ENCODE measurements around the gene OR10Z1. TPM values are rescaled to one million over a fixed set of nuclear protein-coding genes. Genes with fewer than 3 reads are reported as not detected.

OR10Z1 gene, protein sequence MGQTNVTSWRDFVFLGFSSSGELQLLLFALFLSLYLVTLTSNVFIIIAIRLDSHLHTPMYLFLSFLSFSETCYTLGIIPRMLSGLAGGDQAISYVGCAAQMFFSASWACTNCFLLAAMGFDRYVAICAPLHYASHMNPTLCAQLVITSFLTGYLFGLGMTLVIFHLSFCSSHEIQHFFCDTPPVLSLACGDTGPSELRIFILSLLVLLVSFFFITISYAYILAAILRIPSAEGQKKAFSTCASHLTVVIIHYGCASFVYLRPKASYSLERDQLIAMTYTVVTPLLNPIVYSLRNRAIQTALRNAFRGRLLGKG
- not detected in 2 replicates for total RNA-seq (2014; rRNA removed; shearing (Covaris generic); ENCODE audit: low replicate concordance)

DNA sequence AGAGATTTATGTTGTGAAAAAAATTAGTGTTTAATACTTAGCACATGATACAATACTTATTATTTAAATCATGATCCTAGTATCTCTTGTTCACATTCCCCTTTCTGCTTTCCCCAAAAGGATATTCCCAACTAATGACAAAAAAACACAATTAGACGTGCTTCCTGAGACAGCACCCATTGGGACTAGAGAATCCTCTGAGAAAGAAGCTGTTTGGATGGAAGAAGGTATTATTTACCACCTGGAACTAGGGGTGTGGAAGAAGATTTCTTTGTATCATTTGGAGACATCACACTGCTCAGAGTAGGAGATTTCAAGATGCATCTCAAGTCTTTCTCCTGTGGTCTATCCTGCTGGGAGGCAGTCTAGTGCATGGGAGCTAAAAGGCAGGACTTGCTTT is at the start of gene OR10Z1:
TSS of gene OR10Z1 (plus strand) at position 301 of the 400 bp plus-strand sequence. CDS start 1,171 bp downstream, outside the sequence.
- Histone ChIP-seq H3K9me3 (no peaks in the 10 kb centered on the region), H3K27me3 (no peaks in the 10 kb centered on the region), H3K4me3 (no peak within 1 kb of the TSS), H3K36me3 (no peaks in the 10 kb centered on the region)
- DNase-seq, result no peak

- H3K9me3 ChIP-seq, result no peaks in the 10 kb centered on the region
- H3K4me3 ChIP-seq, result no peak overlapping the region
- no peak for DNase-seq
- H3K27me3 ChIP-seq, result no peaks in the 10 kb centered on the region; the same call in 1 of the 2 replicates
- no peaks in the 10 kb centered on the region for H3K36me3 ChIP-seq
These were observed 45.4 kb upstream of the OR10Z1 start for GRCh38 chr1:158559696-158560095.

DNA sequence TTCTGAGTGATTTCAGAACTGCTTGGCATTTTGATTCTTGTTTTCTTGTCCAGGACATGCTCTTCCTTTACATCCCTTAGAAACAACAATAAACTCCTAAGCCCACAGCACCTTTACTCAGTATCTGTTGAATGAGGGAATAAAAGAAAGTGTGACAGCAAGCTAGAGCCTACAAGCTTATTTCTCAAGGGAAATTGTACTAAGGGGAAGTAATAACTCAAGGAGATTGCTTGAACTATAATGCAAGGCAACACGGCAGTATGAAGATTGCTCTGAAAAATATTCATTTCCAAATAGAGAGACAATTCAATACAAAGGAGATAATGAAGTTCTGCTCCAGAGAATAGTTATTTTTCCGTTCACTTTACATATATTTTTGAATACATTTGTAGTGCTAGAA is 41.2 kb upstream of the OR10Z1 start:
- no peak for DNase-seq
- no peaks in the 10 kb centered on the region; the same call in 1 of the 2 replicates for H3K27me3 ChIP-seq
- H3K9me3 ChIP-seq, result no peaks in the 10 kb centered on the region
- H3K4me3 ChIP-seq, result no peak overlapping the region
- no peaks in the 10 kb centered on the region for H3K36me3 ChIP-seq

DNA sequence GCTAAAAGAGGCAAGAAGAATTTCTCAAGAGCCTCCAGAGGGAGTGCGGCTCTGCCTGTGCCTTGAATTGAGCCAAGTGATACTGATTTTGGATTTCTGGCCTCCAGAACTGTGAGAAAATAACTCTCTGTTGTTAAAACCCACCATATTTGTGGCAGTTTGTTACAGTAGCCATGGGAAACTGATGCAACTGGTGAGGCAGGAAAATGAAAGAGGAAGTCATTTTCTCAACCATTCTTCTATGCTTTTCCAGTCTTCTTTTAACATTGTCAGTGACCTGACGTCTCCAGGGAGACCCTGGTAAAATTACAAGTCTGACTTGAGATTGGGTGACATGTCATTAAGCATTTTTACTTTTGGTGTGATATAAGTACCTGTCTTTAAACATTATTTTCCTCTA is 40.5 kb upstream of the OR10Z1 start:
- DNase-seq, result no peak
- Histone ChIP-seq H3K9me3 (no peaks in the 10 kb centered on the region), H3K27me3 (no peaks in the 10 kb centered on the region; the same call in 1 of the 2 replicates), H3K36me3 (no peaks in the 10 kb centered on the region), H3K4me3 (no peak overlapping the region)

GRCh38 chr1:158570480-158570879 is 34.6 kb upstream of the OR10Z1 start, which contains the start of gene OR6P1:
TSS of gene OR6P1 (minus strand) at chr1:158570580. CDS start at chr1:158563604, 6,976 bp downstream.
- no peak for DNase-seq
- H3K4me3 ChIP-seq, result no peak within 1 kb of the TSS
- H3K36me3 ChIP-seq, result no peaks in the 10 kb centered on the region
- peaks cover 2% of the 10 kb centered on the region for H3K27me3 ChIP-seq
- H3K9me3 ChIP-seq, result no peaks in the 10 kb centered on the region

DNA sequence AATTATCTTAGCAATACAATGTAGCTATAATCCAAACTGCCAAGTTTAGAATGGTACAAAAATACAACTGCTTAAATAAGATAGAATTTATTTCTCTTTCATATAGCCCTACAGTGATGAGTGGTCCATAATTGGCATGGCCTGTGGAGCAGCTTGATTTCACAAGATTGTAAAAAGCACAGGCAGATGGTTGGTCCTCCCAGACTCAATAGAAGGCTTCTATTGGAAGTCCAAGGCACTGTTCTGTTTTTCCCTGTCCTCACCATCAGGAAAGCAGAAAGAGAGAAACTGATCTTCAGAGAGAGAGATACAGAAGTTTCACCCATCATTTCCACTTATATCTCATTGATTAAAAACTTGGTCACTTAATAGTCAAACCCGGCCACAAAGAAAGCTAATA is 32.8 kb upstream of the OR10Z1 start:
- H3K36me3 ChIP-seq, result no peaks in the 10 kb centered on the region
- no peak for DNase-seq
- H3K4me3 ChIP-seq, result no peak overlapping the region
- no peaks in the 10 kb centered on the region for H3K9me3 ChIP-seq
- H3K27me3 ChIP-seq, result peaks cover 5% of the 10 kb centered on the region

DNA sequence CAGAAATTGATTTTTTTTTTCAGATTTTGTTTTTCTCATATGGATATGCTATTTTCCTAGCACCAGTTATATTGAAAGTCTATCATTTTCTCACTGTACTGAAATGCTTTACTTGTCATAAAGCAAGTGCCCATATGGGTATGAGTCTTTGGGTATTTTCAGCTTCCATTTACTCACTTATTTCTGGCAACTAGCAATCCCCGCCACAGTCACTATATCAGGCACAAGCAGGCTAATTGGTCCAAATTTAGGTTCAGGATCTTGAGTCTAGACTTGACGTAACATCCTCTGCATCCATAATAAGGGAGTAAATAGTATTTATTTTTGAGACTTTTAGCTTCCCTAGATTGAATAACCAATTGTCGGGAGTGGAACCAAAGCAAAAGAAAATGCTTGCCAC is 27.5 kb upstream of the OR10Z1 start:
- Histone ChIP-seq H3K9me3 (no peaks in the 10 kb centered on the region), H3K4me3 (no peak overlapping the region), H3K27me3 (peaks cover 3% of the 10 kb centered on the region; the same call in 1 of the 2 replicates), H3K36me3 (no peaks in the 10 kb centered on the region)
- DNase-seq, result no peak

GRCh38 chr1:158579733-158580132 is 25.3 kb upstream of the OR10Z1 start, which contains the start of gene OR10X1:
TSS of gene OR10X1 (minus strand) at chr1:158579899. CDS start at chr1:158579899, 0 bp downstream.
- Histone ChIP-seq H3K27me3 (peaks cover 3% of the 10 kb centered on the region; the same call in 1 of the 2 replicates), H3K36me3 (no peaks in the 10 kb centered on the region), H3K4me3 (no peak within 1 kb of the TSS), H3K9me3 (no peaks in the 10 kb centered on the region)
- DNase-seq, result no peak

- no peak for DNase-seq
- Histone ChIP-seq H3K36me3 (no peaks in the 10 kb centered on the region), H3K27me3 (no peaks in the 10 kb centered on the region), H3K4me3 (no peak overlapping the region), H3K9me3 (no peaks in the 10 kb centered on the region)
These were observed 21.1 kb upstream of the OR10Z1 start for GRCh38 chr1:158583962-158584361.

DNA sequence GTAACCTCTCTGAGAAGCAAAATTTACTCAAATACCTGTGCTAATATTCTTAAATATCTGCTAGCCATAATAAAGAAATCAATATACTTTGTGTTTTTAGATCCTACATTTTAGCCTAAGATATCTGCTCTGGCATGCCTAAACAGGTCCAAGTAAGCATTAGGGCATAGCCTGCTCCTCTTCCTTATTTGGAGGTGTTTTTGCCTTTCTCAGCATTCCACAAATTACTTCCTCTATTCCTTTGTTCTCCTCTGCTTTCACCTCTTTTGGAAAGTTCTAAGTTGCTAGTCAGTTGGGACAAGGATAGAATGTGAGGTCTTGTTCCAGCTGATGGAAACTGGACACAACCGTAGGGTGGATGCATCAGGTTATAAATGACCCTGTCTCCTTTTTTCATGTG is 18.1 kb upstream of the OR10Z1 start:
- Histone ChIP-seq H3K9me3 (no peaks in the 10 kb centered on the region), H3K27me3 (no peaks in the 10 kb centered on the region), H3K36me3 (no peaks in the 10 kb centered on the region), H3K4me3 (no peak overlapping the region)
- no peak for DNase-seq

DNA sequence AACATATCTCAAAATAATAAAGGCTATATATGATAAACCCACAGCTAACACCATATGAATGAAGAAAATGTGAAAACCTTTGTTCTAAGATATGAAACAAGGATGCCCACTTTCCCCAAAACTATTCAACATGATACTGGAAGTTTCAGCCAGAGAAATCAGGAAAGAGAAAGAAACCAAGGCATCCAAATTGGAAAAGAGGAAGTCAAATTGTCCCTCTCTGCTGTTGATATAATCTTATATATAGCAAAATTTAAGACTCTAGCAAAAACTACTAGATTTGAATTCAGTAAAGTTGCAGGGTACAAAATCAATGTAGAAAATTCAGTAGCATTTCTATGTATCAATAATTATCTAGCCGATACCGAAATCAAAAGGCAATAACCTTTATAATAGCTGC is 4.3 kb upstream of the OR10Z1 start:
- Histone ChIP-seq H3K9me3 (no peaks in the 10 kb centered on the region), H3K36me3 (no peaks in the 10 kb centered on the region), H3K4me3 (no peak overlapping the region), H3K27me3 (no peaks in the 10 kb centered on the region)
- no peak for DNase-seq

DNA sequence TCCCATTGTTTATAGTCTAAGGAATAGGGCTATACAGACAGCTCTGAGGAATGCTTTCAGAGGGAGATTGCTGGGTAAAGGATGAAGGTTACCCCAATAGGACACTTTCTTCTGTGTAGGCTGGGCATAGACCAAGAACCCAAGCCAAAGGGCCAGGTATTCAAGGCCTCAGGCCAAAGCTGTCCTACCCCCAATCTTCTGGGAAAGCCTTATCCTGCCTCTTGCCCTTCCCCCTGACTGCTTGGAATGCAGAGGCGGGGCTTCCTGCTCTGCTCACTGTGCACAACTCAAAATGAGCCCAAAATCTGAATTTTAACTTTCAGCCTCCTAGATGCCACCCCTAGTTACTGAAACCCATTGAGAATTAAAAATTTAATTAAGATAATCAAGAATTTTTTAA is 2.2 kb downstream of the OR10Z1 start:
- DNase-seq, result no peak
- Histone ChIP-seq H3K4me3 (no peak overlapping the region), H3K9me3 (no peaks in the 10 kb centered on the region), H3K27me3 (no peaks in the 10 kb centered on the region), H3K36me3 (no peaks in the 10 kb centered on the region)

GRCh38 chr1:158611916-158612315 is 6.8 kb downstream of the OR10Z1 start:
- DNase-seq, result no peak
- H3K4me3 ChIP-seq, result no peak overlapping the region
- no peaks in the 10 kb centered on the region for H3K9me3 ChIP-seq
- no peaks in the 10 kb centered on the region for H3K36me3 ChIP-seq
- H3K27me3 ChIP-seq, result no peaks in the 10 kb centered on the region

DNA sequence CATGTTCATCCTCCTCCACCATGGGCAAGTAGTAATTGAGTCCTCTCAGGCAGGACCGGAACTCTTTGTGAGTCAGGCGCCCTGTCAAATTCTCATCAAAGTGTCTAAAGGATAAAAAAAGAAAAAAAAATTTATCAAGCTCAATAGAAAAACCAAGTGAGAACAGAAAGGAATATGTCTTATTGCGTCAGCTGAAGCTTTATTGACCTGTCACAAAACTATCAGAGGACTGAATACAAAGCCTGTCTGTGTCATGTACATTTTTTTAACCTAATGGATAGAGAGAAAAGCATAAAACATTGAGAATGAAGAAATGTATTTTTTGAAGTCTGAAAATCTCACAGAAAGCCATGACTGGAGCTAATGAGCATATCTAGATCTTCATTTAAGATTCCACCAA is 8.7 kb downstream of the OR10Z1 start:
- no peaks in the 10 kb centered on the region for H3K36me3 ChIP-seq
- DNase-seq, result no peak
- H3K4me3 ChIP-seq, result no peak overlapping the region
- no peaks in the 10 kb centered on the region for H3K9me3 ChIP-seq
- H3K27me3 ChIP-seq, result no peaks in the 10 kb centered on the region

GRCh38 chr1:158638146-158638545 is 33.1 kb downstream of the OR10Z1 start:
- Histone ChIP-seq H3K36me3 (no peaks in the 10 kb centered on the region), H3K4me3 (no peak overlapping the region), H3K9me3 (no peaks in the 10 kb centered on the region), H3K27me3 (0 out of 2 replicates have a peak, but pooled peaks cover 4% of the 10 kb centered on the region)
- DNase-seq, result no peak

- no peaks in the 10 kb centered on the region for H3K36me3 ChIP-seq
- H3K4me3 ChIP-seq, result no peak overlapping the region
- 0 out of 2 replicates have a peak, but pooled peaks cover 3% of the 10 kb centered on the region for H3K27me3 ChIP-seq
- no peak for DNase-seq
- no peaks in the 10 kb centered on the region for H3K9me3 ChIP-seq
These were observed 33.8 kb downstream of the OR10Z1 start for GRCh38 chr1:158638904-158639303.

DNA sequence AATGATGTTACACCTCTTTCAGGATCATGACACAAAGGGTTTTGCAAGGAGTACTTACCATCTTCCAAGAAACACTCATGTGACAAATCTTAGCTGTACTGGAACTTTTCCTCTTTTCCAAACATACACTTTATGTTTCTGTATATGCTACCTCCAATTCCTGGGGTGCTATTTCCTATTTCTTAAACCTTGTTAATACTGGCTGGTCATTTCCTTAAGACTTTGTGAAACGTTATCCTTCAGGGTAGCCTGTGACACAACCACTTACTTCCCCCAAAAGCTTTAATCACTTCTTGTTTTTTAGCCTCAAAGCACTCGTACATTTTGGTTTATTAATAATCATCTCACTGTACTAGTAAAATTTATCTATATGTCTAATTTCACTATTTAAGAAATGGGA is 39.4 kb downstream of the OR10Z1 start:
- Histone ChIP-seq H3K4me3 (no peak overlapping the region), H3K27me3 (peaks cover 2% of the 10 kb centered on the region; the same call in 1 of the 2 replicates), H3K9me3 (no peaks in the 10 kb centered on the region), H3K36me3 (no peaks in the 10 kb centered on the region)
- DNase-seq, result no peak

GRCh38 chr1:158646465-158646864 is 41.4 kb downstream of the OR10Z1 start:
- Histone ChIP-seq H3K36me3 (no peaks in the 10 kb centered on the region), H3K9me3 (no peaks in the 10 kb centered on the region), H3K27me3 (peaks cover 2% of the 10 kb centered on the region; the same call in 1 of the 2 replicates), H3K4me3 (no peak overlapping the region)
- DNase-seq, result no peak

Data from MG63 (cell line).